HUES48 (cell line): ENCODE data around the gene ARHGEF18.
"Not testable (repeated sequence)": the region's sequence is repeated elsewhere in the genome, so short reads cannot be mapped to it uniquely, and the experiment has no call there.

Source experiments
- H3K27ac ChIP-seq: one replicate; pipeline ENCODE4 v1.7.0; 2013; ENCODE audit warnings: low read depth, low read length, inconsistent platforms
- H3K27me3 ChIP-seq: 2 replicates; pipeline ENCODE4 v1.6.1; 2013; ENCODE audit warnings: mild to moderate bottlenecking, low read length; ENCODE audit not compliant: control insufficient read depth, insufficient read depth
- H3K36me3 ChIP-seq: 2 replicates; pipeline ENCODE4 v1.6.1; 2013; ENCODE audit warnings: low read length; ENCODE audit not compliant: control insufficient read depth, insufficient read depth
- H3K4me1 ChIP-seq: 2 replicates; pipeline ENCODE4 v1.6.1; 2013; ENCODE audit warnings: mild to moderate bottlenecking, low read length; ENCODE audit not compliant: control insufficient read depth, insufficient read depth
- H3K4me3 ChIP-seq: 2 replicates; pipeline ENCODE4 v1.5.1; 2013; ENCODE audit warnings: mild to moderate bottlenecking, low read depth, low read length
- H3K9ac ChIP-seq: 2 replicates; pipeline ENCODE4 v1.6.1; 2013; ENCODE audit warnings: mild to moderate bottlenecking, low read depth, low read length, moderate library complexity
- H3K9me3 ChIP-seq: 2 replicates; pipeline ENCODE4 v1.6.1; 2013; ENCODE audit warnings: low read length; ENCODE audit not compliant: control insufficient read depth, insufficient read depth

ARHGEF18 gene

GRCh38 chr19:7328647-7329046 is 20.1 kb upstream of the ARHGEF18 start:
- Histone ChIP-seq H3K4me3 (no peak overlapping the region), H3K9me3 (no peaks in the 10 kb centered on the region; the same call in 1 of the 2 replicates), H3K4me1 (no peaks in the 10 kb centered on the region), H3K9ac (no peak overlapping the region), H3K36me3 (no peaks in the 10 kb centered on the region), H3K27ac (no peak overlapping the region), H3K27me3 (no peaks in the 10 kb centered on the region)

GRCh38 chr19:7331446-7331845 is 17.3 kb upstream of the ARHGEF18 start:
- Histone ChIP-seq H3K4me3 (no peak overlapping the region), H3K27ac (no peak overlapping the region), H3K36me3 (no peaks in the 10 kb centered on the region), H3K9me3 (no peaks in the 10 kb centered on the region; the same call in 1 of the 2 replicates), H3K4me1 (no peaks in the 10 kb centered on the region), H3K9ac (no peak overlapping the region), H3K27me3 (no peaks in the 10 kb centered on the region)

GRCh38 chr19:7333198-7334118 is 15.3 kb upstream of the ARHGEF18 start:
- H3K4me3 ChIP-seq, result no peak overlapping the region
- no peaks in the 10 kb centered on the region for H3K9me3 ChIP-seq
- H3K36me3 ChIP-seq, result no peaks in the 10 kb centered on the region
- H3K4me1 ChIP-seq, result no peaks in the 10 kb centered on the region
- H3K9ac ChIP-seq, result no peak overlapping the region
- no peaks in the 10 kb centered on the region for H3K27me3 ChIP-seq
- no peak overlapping the region for H3K27ac ChIP-seq

GRCh38 chr19:7336321-7336973 is 12.3 kb upstream of the ARHGEF18 start:
- Histone ChIP-seq H3K36me3 (no peaks in the 10 kb centered on the region), H3K4me3 (no peak overlapping the region), H3K9ac (no peak overlapping the region), H3K9me3 (no peaks in the 10 kb centered on the region), H3K27me3 (no peaks in the 10 kb centered on the region), H3K27ac (no peak overlapping the region), H3K4me1 (no peaks in the 10 kb centered on the region)

- Histone ChIP-seq H3K27me3 (no peaks in the 10 kb centered on the region), H3K27ac (no peak overlapping the region), H3K4me3 (no peak overlapping the region), H3K9ac (no peak overlapping the region), H3K4me1 (no peaks in the 10 kb centered on the region), H3K9me3 (no peaks in the 10 kb centered on the region), H3K36me3 (no peaks in the 10 kb centered on the region)
These were observed 11.2 kb upstream of the ARHGEF18 start for GRCh38 chr19:7337380-7338194.

- no peaks in the 10 kb centered on the region for H3K36me3 ChIP-seq
- no peak overlapping the region for H3K27ac ChIP-seq
These were observed 7.5 kb upstream of the ARHGEF18 start for GRCh38 chr19:7340959-7341837.

GRCh38 chr19:7342143-7342542 is 6.6 kb upstream of the ARHGEF18 start:
- H3K27ac ChIP-seq, result no peak overlapping the region
- H3K4me1 ChIP-seq, result no peaks in the 10 kb centered on the region
- H3K27me3 ChIP-seq, result no peaks in the 10 kb centered on the region
- H3K9ac ChIP-seq, result no peak overlapping the region
- no peak overlapping the region for H3K4me3 ChIP-seq
- no peaks in the 10 kb centered on the region for H3K36me3 ChIP-seq
- no peaks in the 10 kb centered on the region for H3K9me3 ChIP-seq

More at GRCh38 chr19:7340959-7341837, 7.5 kb upstream of the ARHGEF18 start:
- no peaks in the 10 kb centered on the region for H3K27me3 ChIP-seq
- H3K9ac ChIP-seq, result no peak overlapping the region
- no peaks in the 10 kb centered on the region for H3K9me3 ChIP-seq
- H3K4me3 ChIP-seq, result no peak overlapping the region
- H3K4me1 ChIP-seq, result no peaks in the 10 kb centered on the region

- Histone ChIP-seq H3K36me3 (no peaks in the 10 kb centered on the region), H3K27me3 (no peaks in the 10 kb centered on the region), H3K9ac (no peak overlapping the region), H3K4me1 (no peaks in the 10 kb centered on the region), H3K4me3 (no peak overlapping the region), H3K27ac (no peak overlapping the region), H3K9me3 (no peaks in the 10 kb centered on the region)
These were observed 2.2 kb upstream of the ARHGEF18 start for GRCh38 chr19:7346488-7346971.

- not testable (repeated sequence) for H3K27ac ChIP-seq, H3K9ac ChIP-seq, H3K4me1 ChIP-seq, H3K36me3 ChIP-seq, H3K9me3 ChIP-seq, H3K4me3 ChIP-seq, H3K27me3 ChIP-seq
These were observed 1.7 kb upstream of the ARHGEF18 start for GRCh38 chr19:7346997-7347396.

- H3K9me3 ChIP-seq, result no peaks in the 10 kb centered on the region
- H3K27me3 ChIP-seq, result no peaks in the 10 kb centered on the region
- no peak overlapping the region for H3K4me3 ChIP-seq
- no peaks in the 10 kb centered on the region for H3K4me1 ChIP-seq
- H3K9ac ChIP-seq, result no peak overlapping the region
- H3K27ac ChIP-seq, result no peak overlapping the region
- H3K36me3 ChIP-seq, result no peaks in the 10 kb centered on the region
These were observed 474 bp downstream of the ARHGEF18 start for GRCh38 chr19:7349231-7349591.
